ENCODE measurements around the gene CDKAL1.
A peak's percentile ranks its signal among the peaks of the same experiment; 100 is the strongest.

Gene CDKAL1

DNA sequence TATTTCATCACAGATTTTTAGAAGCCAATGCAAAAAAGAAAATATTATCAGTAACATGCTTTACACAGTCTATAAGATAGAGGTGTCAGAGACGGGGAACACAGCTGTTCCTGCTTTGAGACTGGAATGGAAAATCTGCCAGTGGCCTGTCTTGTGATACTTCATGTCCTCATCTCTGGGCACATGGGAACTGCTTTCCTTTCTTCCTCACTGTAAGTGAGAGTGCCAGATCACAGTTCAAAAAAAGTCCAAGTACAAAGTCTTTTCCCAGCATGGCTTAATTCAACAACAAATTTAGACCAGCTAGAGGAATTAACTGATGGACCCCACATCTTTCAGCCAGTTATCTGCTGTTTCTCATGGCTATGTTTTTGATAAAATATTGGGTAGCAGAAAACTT lies 490.4 kb downstream of the CDKAL1 start:
- ATAC-seq: no peak
- TF ChIP-seq TOX (CRISPR knock-in tag; IDR thresholded peaks at IDR 0.05; ENCODE audit: borderline replicate concordance) (no peak), ZFP3 (CRISPR knock-in tag; IDR thresholded peaks at IDR 0.05) (no peak), ZFP30 (CRISPR knock-in tag; IDR thresholded peaks at IDR 0.05) (no peak), ZC3H10 (CRISPR knock-in tag; IDR thresholded peaks at IDR 0.05) (no peak)

DNA sequence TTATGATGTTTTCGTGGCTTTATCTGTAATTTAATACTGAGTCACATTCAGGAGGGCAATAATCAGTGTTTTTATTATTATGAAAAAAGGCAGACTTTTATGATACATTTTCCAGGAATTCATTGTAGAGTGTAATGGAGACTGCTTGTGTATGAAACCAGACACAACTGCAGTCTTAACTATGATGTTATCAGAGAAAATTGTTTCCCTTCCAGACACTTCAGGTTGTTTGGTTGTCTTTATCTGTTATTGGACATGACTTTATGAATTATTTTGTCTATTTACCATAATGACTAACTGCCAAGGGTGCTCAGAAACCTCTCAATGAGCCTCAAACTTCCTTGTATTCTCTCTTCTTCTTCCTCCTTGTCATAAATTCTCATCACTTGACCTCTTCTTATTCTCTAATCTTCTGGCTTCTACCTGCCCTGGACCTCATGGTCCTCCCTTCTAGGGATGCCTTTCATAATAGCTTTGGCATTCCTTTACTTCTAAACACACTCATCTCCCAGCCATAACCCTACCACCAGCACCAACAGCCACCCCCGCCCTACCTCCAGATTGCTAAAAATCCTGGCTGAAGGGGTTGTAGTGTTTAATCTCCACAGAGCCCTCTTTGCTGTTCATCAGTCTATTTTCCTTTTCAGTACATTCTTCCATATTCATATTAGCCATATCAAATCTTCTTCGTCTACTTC lies 492.5 kb downstream of the CDKAL1 start:
- TF ChIP-seq, protein P1, sequence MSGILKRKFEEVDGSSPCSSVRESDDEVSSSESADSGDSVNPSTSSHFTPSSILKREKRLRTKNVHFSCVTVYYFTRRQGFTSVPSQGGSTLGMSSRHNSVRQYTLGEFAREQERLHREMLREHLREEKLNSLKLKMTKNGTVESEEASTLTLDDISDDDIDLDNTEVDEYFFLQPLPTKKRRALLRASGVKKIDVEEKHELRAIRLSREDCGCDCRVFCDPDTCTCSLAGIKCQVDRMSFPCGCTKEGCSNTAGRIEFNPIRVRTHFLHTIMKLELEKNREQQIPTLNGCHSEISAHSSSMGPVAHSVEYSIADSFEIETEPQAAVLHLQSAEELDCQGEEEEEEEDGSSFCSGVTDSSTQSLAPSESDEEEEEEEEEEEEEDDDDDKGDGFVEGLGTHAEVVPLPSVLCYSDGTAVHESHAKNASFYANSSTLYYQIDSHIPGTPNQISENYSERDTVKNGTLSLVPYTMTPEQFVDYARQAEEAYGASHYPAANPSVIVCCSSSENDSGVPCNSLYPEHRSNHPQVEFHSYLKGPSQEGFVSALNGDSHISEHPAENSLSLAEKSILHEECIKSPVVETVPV (CRISPR knock-in tag; IDR thresholded peaks at IDR 0.05): no peak
- TF ChIP-seq TOX (CRISPR knock-in tag; IDR thresholded peaks at IDR 0.05; ENCODE audit: borderline replicate concordance) (peak; percentile 81; the same call in 1 of the 2 replicates), ZNF8 (CRISPR knock-in tag; IDR thresholded peaks at IDR 0.05) (no peak), ZFP30 (CRISPR knock-in tag; IDR thresholded peaks at IDR 0.05) (no peak), GLIS3 (CRISPR knock-in tag; IDR thresholded peaks at IDR 0.05) (no peak), ARNTL (CRISPR knock-in tag; IDR thresholded peaks at IDR 0.05; ENCODE audit: borderline replicate concordance, low read depth) (no peak), ZNF565 (CRISPR knock-in tag; conservative IDR thresholded peaks at IDR 0.05; ENCODE audit: low read depth) (no peak), BACH2 (CRISPR knock-in tag; IDR thresholded peaks at IDR 0.05; ENCODE audit: borderline replicate concordance) (no peak), SNAI2 (CRISPR knock-in tag; IDR thresholded peaks at IDR 0.05) (peak; percentile 23; the same call in 1 of the 2 replicates), PPARA (CRISPR knock-in tag; IDR thresholded peaks at IDR 0.05; ENCODE audit: borderline replicate concordance) (no peak), ZC3H10 (CRISPR knock-in tag; IDR thresholded peaks at IDR 0.05) (peak; percentile 46; the same call in 1 of the 2 replicates), CSDC2 (CRISPR knock-in tag; IDR thresholded peaks at IDR 0.05) (0 out of 2 replicates have a peak, but pooled peaks have one; percentile 46), ZNF70 (CRISPR knock-in tag; IDR thresholded peaks at IDR 0.05) (no peak), OSR1 (CRISPR knock-in tag; IDR thresholded peaks at IDR 0.05) (no peak), ESRRG (CRISPR knock-in tag; IDR thresholded peaks at IDR 0.05) (no peak), ZFP3 (CRISPR knock-in tag; IDR thresholded peaks at IDR 0.05) (no peak), RARB (CRISPR knock-in tag; IDR thresholded peaks at IDR 0.05) (no peak), TCF4 (CRISPR knock-in tag; IDR thresholded peaks at IDR 0.05; ENCODE audit: borderline replicate concordance) (peak; percentile 72; the same call in 1 of the 2 replicates), ISL1 (CRISPR knock-in tag; IDR thresholded peaks at IDR 0.05) (peak; percentile 97)
- TF ChIP-seq, protein P2, sequence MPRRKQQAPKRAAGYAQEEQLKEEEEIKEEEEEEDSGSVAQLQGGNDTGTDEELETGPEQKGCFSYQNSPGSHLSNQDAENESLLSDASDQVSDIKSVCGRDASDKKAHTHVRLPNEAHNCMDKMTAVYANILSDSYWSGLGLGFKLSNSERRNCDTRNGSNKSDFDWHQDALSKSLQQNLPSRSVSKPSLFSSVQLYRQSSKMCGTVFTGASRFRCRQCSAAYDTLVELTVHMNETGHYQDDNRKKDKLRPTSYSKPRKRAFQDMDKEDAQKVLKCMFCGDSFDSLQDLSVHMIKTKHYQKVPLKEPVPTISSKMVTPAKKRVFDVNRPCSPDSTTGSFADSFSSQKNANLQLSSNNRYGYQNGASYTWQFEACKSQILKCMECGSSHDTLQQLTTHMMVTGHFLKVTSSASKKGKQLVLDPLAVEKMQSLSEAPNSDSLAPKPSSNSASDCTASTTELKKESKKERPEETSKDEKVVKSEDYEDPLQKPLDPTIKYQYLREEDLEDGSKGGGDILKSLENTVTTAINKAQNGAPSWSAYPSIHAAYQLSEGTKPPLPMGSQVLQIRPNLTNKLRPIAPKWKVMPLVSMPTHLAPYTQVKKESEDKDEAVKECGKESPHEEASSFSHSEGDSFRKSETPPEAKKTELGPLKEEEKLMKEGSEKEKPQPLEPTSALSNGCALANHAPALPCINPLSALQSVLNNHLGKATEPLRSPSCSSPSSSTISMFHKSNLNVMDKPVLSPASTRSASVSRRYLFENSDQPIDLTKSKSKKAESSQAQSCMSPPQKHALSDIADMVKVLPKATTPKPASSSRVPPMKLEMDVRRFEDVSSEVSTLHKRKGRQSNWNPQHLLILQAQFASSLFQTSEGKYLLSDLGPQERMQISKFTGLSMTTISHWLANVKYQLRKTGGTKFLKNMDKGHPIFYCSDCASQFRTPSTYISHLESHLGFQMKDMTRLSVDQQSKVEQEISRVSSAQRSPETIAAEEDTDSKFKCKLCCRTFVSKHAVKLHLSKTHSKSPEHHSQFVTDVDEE (CRISPR knock-in tag; IDR thresholded peaks at IDR 0.05): 0 out of 2 replicates have a peak, but pooled peaks have one; percentile 41
- TF ChIP-seq, protein P3, sequence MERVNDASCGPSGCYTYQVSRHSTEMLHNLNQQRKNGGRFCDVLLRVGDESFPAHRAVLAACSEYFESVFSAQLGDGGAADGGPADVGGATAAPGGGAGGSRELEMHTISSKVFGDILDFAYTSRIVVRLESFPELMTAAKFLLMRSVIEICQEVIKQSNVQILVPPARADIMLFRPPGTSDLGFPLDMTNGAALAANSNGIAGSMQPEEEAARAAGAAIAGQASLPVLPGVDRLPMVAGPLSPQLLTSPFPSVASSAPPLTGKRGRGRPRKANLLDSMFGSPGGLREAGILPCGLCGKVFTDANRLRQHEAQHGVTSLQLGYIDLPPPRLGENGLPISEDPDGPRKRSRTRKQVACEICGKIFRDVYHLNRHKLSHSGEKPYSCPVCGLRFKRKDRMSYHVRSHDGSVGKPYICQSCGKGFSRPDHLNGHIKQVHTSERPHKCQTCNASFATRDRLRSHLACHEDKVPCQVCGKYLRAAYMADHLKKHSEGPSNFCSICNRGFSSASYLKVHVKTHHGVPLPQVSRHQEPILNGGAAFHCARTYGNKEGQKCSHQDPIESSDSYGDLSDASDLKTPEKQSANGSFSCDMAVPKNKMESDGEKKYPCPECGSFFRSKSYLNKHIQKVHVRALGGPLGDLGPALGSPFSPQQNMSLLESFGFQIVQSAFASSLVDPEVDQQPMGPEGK (CRISPR knock-in tag; IDR thresholded peaks at IDR 0.05; ENCODE audit: borderline replicate concordance): no peak
- TF ChIP-seq, protein P4, sequence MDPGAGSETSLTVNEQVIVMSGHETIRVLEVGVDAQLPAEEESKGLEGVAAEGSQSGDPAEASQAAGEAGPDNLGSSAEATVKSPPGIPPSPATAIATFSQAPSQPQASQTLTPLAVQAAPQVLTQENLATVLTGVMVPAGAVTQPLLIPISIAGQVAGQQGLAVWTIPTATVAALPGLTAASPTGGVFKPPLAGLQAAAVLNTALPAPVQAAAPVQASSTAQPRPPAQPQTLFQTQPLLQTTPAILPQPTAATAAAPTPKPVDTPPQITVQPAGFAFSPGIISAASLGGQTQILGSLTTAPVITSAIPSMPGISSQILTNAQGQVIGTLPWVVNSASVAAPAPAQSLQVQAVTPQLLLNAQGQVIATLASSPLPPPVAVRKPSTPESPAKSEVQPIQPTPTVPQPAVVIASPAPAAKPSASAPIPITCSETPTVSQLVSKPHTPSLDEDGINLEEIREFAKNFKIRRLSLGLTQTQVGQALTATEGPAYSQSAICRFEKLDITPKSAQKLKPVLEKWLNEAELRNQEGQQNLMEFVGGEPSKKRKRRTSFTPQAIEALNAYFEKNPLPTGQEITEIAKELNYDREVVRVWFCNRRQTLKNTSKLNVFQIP (CRISPR knock-in tag; IDR thresholded peaks at IDR 0.05; ENCODE audit: borderline replicate concordance, low read depth): peak; percentile 90
- TF ChIP-seq, protein P5, sequence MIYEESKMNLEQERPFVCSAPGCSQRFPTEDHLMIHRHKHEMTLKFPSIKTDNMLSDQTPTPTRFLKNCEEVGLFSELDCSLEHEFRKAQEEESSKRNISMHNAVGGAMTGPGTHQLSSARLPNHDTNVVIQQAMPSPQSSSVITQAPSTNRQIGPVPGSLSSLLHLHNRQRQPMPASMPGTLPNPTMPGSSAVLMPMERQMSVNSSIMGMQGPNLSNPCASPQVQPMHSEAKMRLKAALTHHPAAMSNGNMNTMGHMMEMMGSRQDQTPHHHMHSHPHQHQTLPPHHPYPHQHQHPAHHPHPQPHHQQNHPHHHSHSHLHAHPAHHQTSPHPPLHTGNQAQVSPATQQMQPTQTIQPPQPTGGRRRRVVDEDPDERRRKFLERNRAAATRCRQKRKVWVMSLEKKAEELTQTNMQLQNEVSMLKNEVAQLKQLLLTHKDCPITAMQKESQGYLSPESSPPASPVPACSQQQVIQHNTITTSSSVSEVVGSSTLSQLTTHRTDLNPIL (CRISPR knock-in tag; IDR thresholded peaks at IDR 0.05; ENCODE audit: low read depth): peak; percentile 77; the same call in 1 of the 2 replicates
- ATAC-seq: peak; percentile 97

All from SK-N-SH treated with all-trans-retinoic acid at 6 μM for 48 hours (cell line).